Measurements from ENCODE around the gene PER2. TPM values are rescaled to one million over a fixed set of nuclear protein-coding genes. Genes with fewer than 3 reads are reported as not detected.

Gene PER2
- total and polyA plus RNA-seq, 9 of the 15 experiments (the other 6 are each of a cell fraction or from before 2014, with no cell fraction given), result 1.1 to 10.3 (median 2.9) TPM

GRCh38 chr2:238326801-238327365 lies 38.5 kb upstream of the PER2 start:
- Histone ChIP-seq H4K20me1 (replicated peaks; ENCODE audit: control insufficient read depth, insufficient read depth, low read length) (no peaks in the 10 kb centered on the region), H3K4me2 (ENCODE audit: insufficient read depth, low read length) (no peak overlapping the region), H3K4me1 (replicated peaks in 1 of 2; ENCODE audit: control insufficient read depth in 2 of 2, insufficient read depth in 2 of 2, low read length in 2 of 2) (peaks cover 0 to 2% of the 10 kb centered on the region in 2 experiments; a peak in 2 of 5 replicates), H3K27ac (ENCODE audit: extremely low read depth, low read depth, low read length) (no peak overlapping the region), H3K27me3 (ENCODE audit: control insufficient read depth in 2 of 2, insufficient read depth in 2 of 2, low read length in 2 of 2) (no peaks in the 10 kb centered on the region), H3K4me3 (no peak overlapping the region), H3K9me3 (replicated peaks; ENCODE audit: control insufficient read depth, insufficient read depth, low read depth, low read length) (no peaks in the 10 kb centered on the region), H2AFZ (ENCODE audit: low read depth, low read length) (no peak overlapping the region), H3K36me3 (ENCODE audit: control insufficient read depth, insufficient read depth, low read length) (no peaks in the 10 kb centered on the region; the same call in 2 of the 3 replicates), H3K9ac (ENCODE audit: insufficient read depth in 1 of 2, low read depth in 2 of 2, low read length in 2 of 2) (no peak overlapping the region), H3K9me1 (ENCODE audit: control insufficient read depth, insufficient read depth, low read length) (no peaks in the 10 kb centered on the region), H3K79me2 (ENCODE audit: control insufficient read depth, insufficient read depth, low read length) (no peaks in the 10 kb centered on the region)
- DNase-seq (ENCODE audit: extremely low read depth in 1 of 4, low spot score in 3 of 4), result no peak
- 84% methylated on average over 11 of the region's 12 CpGs for WGBS (ENCODE audit: insufficient coverage, low coverage, missing lambda C conversion rate)
- ATAC-seq, result no peak
- intact Hi-C loops (cut with micrococcal nuclease) (no loop called here), in situ Hi-C loops (cut with MboI) (no loop called here)
- CTCF ChIA-PET (ENCODE audit: low intra/inter-chr PET ratio), result no interaction called here
- POLR2A ChIA-PET, result no interaction called here
- no peak for FAIRE-seq
- BruUV-seq (replicated peaks), result no TSS peak
- no peak for TF ChIP-seq FOXA1 (IDR thresholded peaks at IDR 0.05; ENCODE audit: borderline replicate concordance)
- no peak for TF ChIP-seq MBD1 (CRISPR knock-in tag; IDR thresholded peaks at IDR 0.05)
- TF ChIP-seq HNRNPLL (IDR thresholded peaks at IDR 0.05; ENCODE audit: low read depth, low read length, poor library complexity, severe bottlenecking), result no peak
- TF ChIP-seq ATF6 (CRISPR knock-in tag; IDR thresholded peaks at IDR 0.05), result no peak
- TF ChIP-seq SOX6 (IDR thresholded peaks at IDR 0.05), result no peak
- no peak for TF ChIP-seq ZNF778 (CRISPR knock-in tag; IDR thresholded peaks at IDR 0.05)
- no peak for TF ChIP-seq RBM25 (IDR thresholded peaks at IDR 0.05; ENCODE audit: low read depth, low read length, severe bottlenecking)
- no peak for TF ChIP-seq KDM1A (IDR thresholded peaks at IDR 0.05)
- no peak for TF ChIP-seq ZNF239 (CRISPR knock-in tag; IDR thresholded peaks at IDR 0.05)
- no peak for TF ChIP-seq SNIP1 (IDR thresholded peaks at IDR 0.05; ENCODE audit: low read depth)
- no peak for TF ChIP-seq RUNX1 (IDR thresholded peaks at IDR 0.05; ENCODE audit: low read depth)
- TF ChIP-seq HDAC2 (IDR thresholded peaks at IDR 0.05), result no peak
- no peak for TF ChIP-seq MNT (conservative IDR thresholded peaks at IDR 0.05)
- no peak for TF ChIP-seq ZNF165 (CRISPR knock-in tag; IDR thresholded peaks at IDR 0.05; ENCODE audit: borderline replicate concordance)
- no peak for TF ChIP-seq ZNF740 (CRISPR knock-in tag; IDR thresholded peaks at IDR 0.05)
- TF ChIP-seq ZNF740 (tag; IDR thresholded peaks at IDR 0.05), result no peak
- no peak for TF ChIP-seq HDGF (IDR thresholded peaks at IDR 0.05)
- no peak for TF ChIP-seq HDAC8 (tag; IDR thresholded peaks at IDR 0.05)
- TF ChIP-seq BRCA1 (IDR thresholded peaks at IDR 0.05), result no peak
- TF ChIP-seq BRCA1 (CRISPR knock-in tag; IDR thresholded peaks at IDR 0.05), result no peak

All from K562 (cell line).